Measurements from ENCODE around the gene FOXP2. TPM values are rescaled to one million over a fixed set of nuclear protein-coding genes. Genes with fewer than 3 reads are reported as not detected.

The FOXP2 gene
- total and polyA plus RNA-seq, 9 of the 15 experiments (the other 6 are each of a cell fraction or from before 2014, with no cell fraction given) = not detected

GRCh38 chr7:114478384-114478783 lies 63.8 kb downstream of the FOXP2 start:
- Histone ChIP-seq H3K27ac (ENCODE audit: extremely low read depth, low read depth, low read length) (no peak overlapping the region), H3K36me3 (ENCODE audit: control insufficient read depth, insufficient read depth, low read length) (no peaks in the 10 kb centered on the region), H4K20me1 (replicated peaks; ENCODE audit: control insufficient read depth, insufficient read depth, low read length) (no peaks in the 10 kb centered on the region), H3K9me1 (ENCODE audit: control insufficient read depth, insufficient read depth, low read length) (no peaks in the 10 kb centered on the region), H3K9me3 (replicated peaks; ENCODE audit: control insufficient read depth, insufficient read depth, low read depth, low read length) (no peaks in the 10 kb centered on the region), H3K4me3 (no peak overlapping the region), H3K4me1 (replicated peaks in 1 of 2; ENCODE audit: control insufficient read depth in 2 of 2, insufficient read depth in 2 of 2, low read length in 2 of 2) (no peaks in the 10 kb centered on the region), H3K79me2 (ENCODE audit: control insufficient read depth, insufficient read depth, low read length) (no peaks in the 10 kb centered on the region), H3K9ac (ENCODE audit: insufficient read depth in 1 of 2, low read depth in 2 of 2, low read length in 2 of 2) (no peak overlapping the region), H3K4me2 (ENCODE audit: insufficient read depth, low read length) (no peak overlapping the region), H2AFZ (ENCODE audit: low read depth, low read length) (no peak overlapping the region), H3K27me3 (ENCODE audit: control insufficient read depth in 2 of 2, insufficient read depth in 2 of 2, low read length in 2 of 2) (no peaks in the 10 kb centered on the region)
- no peak for FAIRE-seq
- DNase-seq (ENCODE audit: extremely low read depth in 1 of 4, low spot score in 3 of 4) = no peak
- BruUV-seq (replicated peaks) = no TSS peak
- no peak for ATAC-seq
- ChIA-PET POLR2A (no interaction called here), CTCF (ENCODE audit: low intra/inter-chr PET ratio) (no interaction called here)
- in situ Hi-C loops (cut with MboI) (no loop called here), intact Hi-C loops (cut with micrococcal nuclease) (no loop called here)
- TF ChIP-seq ZBTB26 (CRISPR knock-in tag; IDR thresholded peaks at IDR 0.05) = no peak
- TF ChIP-seq COPS2 (conservative IDR thresholded peaks at IDR 0.05) = no peak
- TF ChIP-seq ILF3 (IDR thresholded peaks at IDR 0.05; ENCODE audit: borderline replicate concordance) = no peak
- no peak for TF ChIP-seq ETS1 (conservative IDR thresholded peaks at IDR 0.05; ENCODE audit: control insufficient read depth, low read depth, low read length)
- TF ChIP-seq FOXJ3 (CRISPR knock-in tag; IDR thresholded peaks at IDR 0.05) = no peak
- TF ChIP-seq E2F4 (CRISPR knock-in tag; IDR thresholded peaks at IDR 0.05; ENCODE audit: low read depth) = no peak
- no peak for TF ChIP-seq RBM39 (optimal IDR thresholded peaks at IDR 0.05; ENCODE audit: low read depth, low read length)
- TF ChIP-seq CBX8 (IDR thresholded peaks at IDR 0.05; ENCODE audit: borderline replicate concordance, extremely low read depth, low read depth, low read length, poor library complexity, severe bottlenecking) = no peak
- no peak for TF ChIP-seq RFX7 (CRISPR knock-in tag; IDR thresholded peaks at IDR 0.05)
- TF ChIP-seq ZBTB33 (CRISPR knock-in tag; IDR thresholded peaks at IDR 0.05) = no peak
- no peak for TF ChIP-seq L3MBTL2 (IDR thresholded peaks at IDR 0.05)
- TF ChIP-seq SLC30A9 (CRISPR knock-in tag; IDR thresholded peaks at IDR 0.05) = no peak
- no peak for TF ChIP-seq RAD51 (IDR thresholded peaks at IDR 0.05; ENCODE audit: borderline replicate concordance, low read depth)
- TF ChIP-seq DEAF1 (CRISPR knock-in tag; IDR thresholded peaks at IDR 0.05) = no peak
- no peak for TF ChIP-seq PRPF4 (IDR thresholded peaks at IDR 0.05; ENCODE audit: insufficient read depth, low read depth, low read length, poor library complexity, severe bottlenecking)
- no peak for TF ChIP-seq FUS (optimal IDR thresholded peaks at IDR 0.05; ENCODE audit: low read depth, low read length)
- no peak for TF ChIP-seq SMAD3 (CRISPR knock-in tag; conservative IDR thresholded peaks at IDR 0.05)
